A549 treated with dexamethasone at 1 μM for 4 hours (cell line): Measurements from ENCODE around the gene ACACA. TPM values are rescaled to one million over a fixed set of nuclear protein-coding genes. Genes with fewer than 3 reads are reported as not detected.

Source experiments
- total RNA-seq: library from RNA; stranded (reverse); fragments of 200-300 nt; extraction: Qiagen RNA extraction; gene quantifications from 5 replicates; pipeline ENCODE4 v1.2.3, GENCODE V29; 2022

Gene ACACA
- total RNA-seq = 44.6 to 55.0 TPM (median 49.0 TPM) in 5 replicates

GRCh38 chr17:37406635-37407461, at the start of gene ACACA, which contains the start of gene TADA2A:
Gene ACACA (minus strand): TSS chr17:37406836. CDS start chr17:37406299, 537 bp downstream.
Gene TADA2A (plus strand): TSS chr17:37406886. CDS start chr17:37411366, 4,480 bp downstream.

GRCh38 chr17:37375706-37376105, 30.9 kb downstream of the ACACA start, which contains the start of gene C17orf78:
Gene C17orf78 (plus strand): TSS chr17:37375985. CDS start chr17:37376093, 108 bp downstream.

Other genes starting within 250 kb of the ACACA start
- gene C17orf78, start 30.9 kb downstream of the ACACA start, total RNA-seq = not detected in 5 replicates
- 10.5 to 15.2 TPM (median 13.3 TPM) in 5 replicates for gene TADA2A, start 50 bp upstream of the ACACA start, total RNA-seq
- 44.6 to 52.2 TPM (median 47.5 TPM) in 5 replicates for gene DUSP14, start 83.1 kb upstream of the ACACA start, total RNA-seq
- gene SYNRG, start 202.6 kb upstream of the ACACA start, total RNA-seq = 12.1 to 17.9 TPM (median 15.5 TPM) in 5 replicates
- 28.2 to 33.3 TPM (median 30.4 TPM) in 5 replicates for gene DDX52, start 236.6 kb upstream of the ACACA start, total RNA-seq